SKM-1 (cell line): ENCODE measurements around the gene PAK4.
"Not testable (repeated sequence)": the region's sequence is repeated elsewhere in the genome, so short reads cannot be mapped to it uniquely, and the experiment has no call there.

ENCODE experiments used
- DNase-seq: peaks from one replicate; lab custom pipeline; 2025; ENCODE audit not compliant: unreplicated experiment; lab: John Stamatoyannopoulos, UW

PAK4 gene

GRCh38 chr19:39125554-39126311 is at the start of gene PAK4:
TSS of gene PAK4 (plus strand) at chr19:39125786. CDS start at chr19:39169554, 43,768 bp downstream.
- peak; percentile 96 for DNase-seq

GRCh38 chr19:39077323-39077722 is 48.3 kb upstream of the PAK4 start:
- DNase-seq: no peak

- DNase-seq: no peak
Observed at GRCh38 chr19:39078436-39079200, 47.0 kb upstream of the PAK4 start.

GRCh38 chr19:39080431-39080830 is 45.2 kb upstream of the PAK4 start:
- no peak for DNase-seq

GRCh38 chr19:39082167-39082566 is 43.4 kb upstream of the PAK4 start:
- DNase-seq: no peak

GRCh38 chr19:39082745-39083598 is 42.6 kb upstream of the PAK4 start:
- no peak for DNase-seq

GRCh38 chr19:39083599-39083982 is 42.0 kb upstream of the PAK4 start:
- no peak for DNase-seq

- DNase-seq: no peak
Observed at GRCh38 chr19:39083983-39084731, 41.4 kb upstream of the PAK4 start, which contains the start of gene ACP7. TSS of gene ACP7 (plus strand) at chr19:39084368. CDS start at chr19:39085270, 902 bp downstream.

GRCh38 chr19:39084732-39085080 is 40.9 kb upstream of the PAK4 start:
- no peak for DNase-seq

GRCh38 chr19:39085392-39085791 is 40.2 kb upstream of the PAK4 start:
- DNase-seq: no peak

GRCh38 chr19:39086386-39086785 is 39.2 kb upstream of the PAK4 start:
- no peak for DNase-seq

GRCh38 chr19:39087907-39088686 is 37.5 kb upstream of the PAK4 start:
- no peak for DNase-seq

- not testable (repeated sequence) for DNase-seq
Observed at GRCh38 chr19:39090016-39090415, 35.6 kb upstream of the PAK4 start.

GRCh38 chr19:39090881-39091280 is 34.7 kb upstream of the PAK4 start:
- no peak for DNase-seq

- not testable (repeated sequence) for DNase-seq
Observed at GRCh38 chr19:39095799-39096540, 29.6 kb upstream of the PAK4 start.

- no peak for DNase-seq
Observed at GRCh38 chr19:39097299-39097698, 28.3 kb upstream of the PAK4 start.

- DNase-seq: no peak
Observed at GRCh38 chr19:39097721-39098120, 27.9 kb upstream of the PAK4 start.

- DNase-seq: no peak
Observed at GRCh38 chr19:39098365-39099269, 27.0 kb upstream of the PAK4 start.
